DOHH2 (cell line): ENCODE results near the gene THBD.

Experiments
- H3F3A ChIP-seq: fragments of 200-600 bp; sonication (generic), shearing (Covaris generic); 2 replicates; pipeline ENCODE4 v1.6.0; 2016; ENCODE audit warnings: antibody characterized with exemption, mild to moderate bottlenecking; ENCODE audit not compliant: control insufficient read depth, insufficient read depth
- H3K27ac ChIP-seq: fragments of 200-600 bp; sonication (generic); 2 replicates; pipeline ENCODE4 v1.5.1; 2014; ENCODE audit warnings: low read depth, mild to moderate bottlenecking, low read length, moderate library complexity
- H3K27me3 ChIP-seq: fragments of 200-600 bp; sonication (generic); 2 replicates; pipeline ENCODE4 v1.6.1; 2014; ENCODE audit warnings: mild to moderate bottlenecking, low read length, mixed read lengths; ENCODE audit not compliant: control insufficient read depth
- H3K36me3 ChIP-seq: fragments of 200-600 bp; sonication (generic); 2 replicates; pipeline ENCODE4 v1.6.1; 2014; ENCODE audit warnings: mild to moderate bottlenecking, low read length, moderate library complexity, mixed read lengths; ENCODE audit not compliant: control insufficient read depth
- H3K4me1 ChIP-seq: fragments of 200-600 bp; sonication (generic); 2 replicates; pipeline ENCODE4 v1.6.1; 2014; ENCODE audit warnings: mild to moderate bottlenecking, low read length, mixed read lengths; ENCODE audit not compliant: control insufficient read depth
- H3K4me2 ChIP-seq: fragments of 200-600 bp; sonication (generic); 2 replicates; pipeline ENCODE4 v1.6.0; 2014; ENCODE audit warnings: mild to moderate bottlenecking, low read length, moderate library complexity
- H3K4me3 ChIP-seq: fragments of 200-600 bp; sonication (generic); 2 replicates; pipeline ENCODE4 v1.5.1; 2014; ENCODE audit warnings: mild to moderate bottlenecking, low read length, mixed read lengths
- H3K79me2 ChIP-seq: fragments of 200-600 bp; sonication (generic); 2 replicates; pipeline ENCODE4 v1.6.1; 2014; ENCODE audit warnings: mild to moderate bottlenecking, low read length, mixed read lengths; ENCODE audit not compliant: control insufficient read depth
- H3K9me2 ChIP-seq: fragments of 200-600 bp; sonication (generic); replicated peaks from 2 replicates; pipeline ENCODE4 v1.6.1; 2014; ENCODE audit warnings: mild to moderate bottlenecking, low read length, mixed read lengths; ENCODE audit not compliant: control insufficient read depth
- H3K9me3 ChIP-seq: fragments of 200-600 bp; sonication (generic); 2 replicates; pipeline ENCODE4 v1.6.1; 2014; ENCODE audit warnings: antibody characterized with exemption, low read length, mixed read lengths; ENCODE audit not compliant: control insufficient read depth, insufficient read depth
- H4K20me1 ChIP-seq: fragments of 200-600 bp; sonication (generic); 2 replicates; pipeline ENCODE4 v1.6.0; 2014; ENCODE audit warnings: low read depth, mild to moderate bottlenecking, antibody characterized with exemption, low read length, moderate library complexity; ENCODE audit not compliant: control insufficient read depth, insufficient read depth
- CTCF ChIP-seq: fragments of 200-600 bp; sonication (generic); IDR thresholded peaks from one replicate; pipeline ENCODE4 v1.5.1; 2014; ENCODE audit warnings: antibody characterized with exemption, mild to moderate bottlenecking, low read depth, low read length; ENCODE audit not compliant: poor library complexity, severe bottlenecking
- EZH2phosphoT487 ChIP-seq: fragments of 200-600 bp; sonication (generic); IDR thresholded peaks from 2 replicates; pipeline ENCODE4 v1.6.1; 2017; ENCODE audit warnings: borderline replicate concordance, mild to moderate bottlenecking, antibody characterized with exemption, low read length, moderate library complexity, mixed read lengths

Gene THBD

GRCh38 chr20:23065266-23066201 is 16.1 kb upstream of the THBD start:
- Histone ChIP-seq H3K4me2 (no peak overlapping the region), H3K27ac (no peak overlapping the region), H3K9me2 (no peaks in the 10 kb centered on the region), H3F3A (no peaks in the 10 kb centered on the region), H3K9me3 (no peaks in the 10 kb centered on the region), H4K20me1 (no peaks in the 10 kb centered on the region), H3K4me1 (no peaks in the 10 kb centered on the region), H3K27me3 (no peaks in the 10 kb centered on the region), H3K79me2 (no peaks in the 10 kb centered on the region), H3K4me3 (no peak overlapping the region), H3K36me3 (no peaks in the 10 kb centered on the region)
- TF ChIP-seq CTCF (no peak), EZH2phosphoT487 (no peak)

DNA sequence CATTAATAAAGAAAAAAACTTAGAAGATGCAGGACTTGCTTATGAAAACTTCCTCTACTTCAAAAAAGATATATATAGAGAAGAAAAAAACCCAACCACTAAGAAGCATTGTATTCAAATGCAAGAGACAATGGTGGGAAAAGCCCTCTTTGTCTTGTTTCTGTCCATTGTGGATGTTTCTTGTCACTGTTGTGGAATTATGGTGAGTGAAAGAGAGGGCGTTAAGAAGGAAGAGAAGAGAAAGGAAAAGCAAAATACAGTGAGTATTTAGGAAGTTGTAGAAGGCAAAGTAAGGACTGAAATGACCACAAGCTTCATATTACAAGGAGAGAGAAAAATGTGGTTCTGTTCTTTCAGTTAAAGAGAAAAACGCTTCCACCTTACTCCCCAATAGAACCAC is 14.1 kb upstream of the THBD start:
- Histone ChIP-seq H4K20me1 (no peaks in the 10 kb centered on the region), H3K4me2 (no peak overlapping the region), H3F3A (no peaks in the 10 kb centered on the region), H3K79me2 (no peaks in the 10 kb centered on the region), H3K4me1 (no peaks in the 10 kb centered on the region), H3K27me3 (no peaks in the 10 kb centered on the region), H3K36me3 (no peaks in the 10 kb centered on the region), H3K4me3 (no peak overlapping the region), H3K27ac (no peak overlapping the region), H3K9me3 (no peaks in the 10 kb centered on the region), H3K9me2 (no peaks in the 10 kb centered on the region)
- TF ChIP-seq CTCF, result no peak
- no peak for TF ChIP-seq EZH2phosphoT487

DNA sequence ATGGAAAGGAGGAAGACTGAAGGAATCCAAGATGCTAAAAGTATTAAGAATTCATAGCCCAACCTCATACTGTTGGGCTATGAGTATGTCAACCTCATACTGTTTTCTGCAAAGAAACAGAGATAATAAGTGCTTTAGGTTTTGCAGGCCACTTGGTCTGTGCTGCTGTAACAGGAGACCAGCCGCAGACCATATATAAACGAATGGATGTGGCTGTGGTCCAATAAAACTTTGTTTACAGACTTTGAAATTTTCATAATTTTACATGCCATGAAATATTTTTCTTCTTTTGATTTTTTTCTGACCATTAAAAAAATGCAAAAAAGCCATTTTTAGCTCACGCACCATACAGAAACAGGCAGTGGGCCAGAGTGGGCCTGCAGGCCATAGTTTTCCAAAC is 13.7 kb upstream of the THBD start:
- Histone ChIP-seq H3K27ac (no peak overlapping the region), H3K27me3 (no peaks in the 10 kb centered on the region), H3K4me2 (no peak overlapping the region), H3K36me3 (no peaks in the 10 kb centered on the region), H4K20me1 (no peaks in the 10 kb centered on the region), H3K4me1 (no peaks in the 10 kb centered on the region), H3K79me2 (no peaks in the 10 kb centered on the region), H3F3A (no peaks in the 10 kb centered on the region), H3K9me3 (no peaks in the 10 kb centered on the region), H3K9me2 (no peaks in the 10 kb centered on the region), H3K4me3 (no peak overlapping the region)
- TF ChIP-seq CTCF, result no peak
- no peak for TF ChIP-seq EZH2phosphoT487
